Measurements from ENCODE around the gene ARMC12.

Gene ARMC12

GRCh38 chr6:35731736-35732532 lies 4.9 kb upstream of the ARMC12 start:
- in situ Hi-C loops (cut with MboI; ENCODE audit: low sequenced_read_pairs): loop anchor here (25.0 kb wide), 1 partner anchor 445 kb away; the partner anchor contains the start of gene DEF6

GRCh38 chr6:35733633-35734032 lies 3.2 kb upstream of the ARMC12 start:
- in situ Hi-C loops (cut with MboI; ENCODE audit: low sequenced_read_pairs): loop anchor here (25.0 kb wide), 1 partner anchor 446 kb away; the partner anchor contains the start of gene DEF6

DNA sequence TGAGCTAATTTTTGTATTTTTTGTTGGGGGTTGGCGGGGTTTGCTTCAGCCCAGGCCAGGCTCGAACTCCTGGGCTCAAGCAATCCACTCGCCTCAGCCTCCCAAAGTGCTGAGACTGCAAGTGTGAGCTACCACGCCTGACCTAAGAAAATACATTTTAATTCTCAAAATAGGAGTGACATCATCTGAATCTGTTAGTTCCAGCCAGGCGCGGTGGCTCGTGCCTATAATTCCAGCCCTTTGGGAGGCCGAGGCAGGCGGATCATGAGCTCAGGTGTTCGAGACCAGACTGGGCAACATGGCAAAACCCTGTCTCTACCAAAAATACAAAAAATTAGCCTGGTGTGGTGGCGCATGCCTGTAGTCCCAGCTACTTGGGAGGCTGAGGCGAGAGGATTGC lies 2.5 kb upstream of the ARMC12 start:
- in situ Hi-C loops (cut with MboI; ENCODE audit: low sequenced_read_pairs): loop anchor here (25.0 kb wide), 1 partner anchor 447 kb away; the partner anchor contains the start of gene DEF6

- in situ Hi-C loops (cut with MboI; ENCODE audit: low sequenced_read_pairs): loop anchor here (5.0 to 25.0 kb wide), 2 partner anchors 148 to 448 kb away; partner anchors contain the start of gene DEF6
These were observed 1.4 kb upstream of the ARMC12 start for GRCh38 chr6:35735452-35735851.

- in situ Hi-C loops (cut with MboI; ENCODE audit: low sequenced_read_pairs): loop anchor here (5.0 to 25.0 kb wide), 2 partner anchors 149 to 449 kb away; partner anchors contain the start of gene DEF6
These were observed 458 bp upstream of the ARMC12 start for GRCh38 chr6:35736253-35736894.

- in situ Hi-C loops (cut with MboI; ENCODE audit: low sequenced_read_pairs): loop anchor here (5.0 to 25.0 kb wide), 2 partner anchors 150 to 450 kb away; partner anchors contain the start of gene DEF6
These were observed 780 bp downstream of the ARMC12 start for GRCh38 chr6:35737413-35738211.

GRCh38 chr6:35739645-35740524 lies 3.1 kb downstream of the ARMC12 start:
- in situ Hi-C loops (cut with MboI; ENCODE audit: low sequenced_read_pairs): loop anchor here (5.0 to 25.0 kb wide), 2 partner anchors 153 to 453 kb away; partner anchors contain the start of gene DEF6

- in situ Hi-C loops (cut with MboI; ENCODE audit: low sequenced_read_pairs): loop anchor here (25.0 kb wide), 1 partner anchor 456 kb away; the partner anchor contains the start of gene DEF6
These were observed 6.0 kb downstream of the ARMC12 start for GRCh38 chr6:35742842-35743241.

DNA sequence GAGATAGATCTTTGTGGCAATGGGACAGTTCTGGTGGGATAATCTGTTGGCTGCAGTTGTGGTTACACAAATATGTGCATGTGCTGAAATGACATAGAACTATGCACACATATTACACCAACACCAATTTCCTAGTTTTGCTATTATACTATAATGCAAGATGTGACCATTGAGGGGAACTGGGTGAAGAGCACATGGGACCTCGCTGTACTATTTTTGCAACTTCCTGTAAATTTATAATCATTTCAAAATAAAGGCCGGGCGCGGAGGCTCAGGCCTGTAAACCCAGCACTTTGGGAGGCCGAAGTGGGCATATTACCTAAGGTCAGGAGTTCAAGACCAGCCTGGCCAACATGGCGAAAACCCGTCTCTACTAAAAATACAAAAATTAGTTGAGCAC lies 8.7 kb downstream of the ARMC12 start:
- in situ Hi-C loops (cut with MboI; ENCODE audit: low sequenced_read_pairs): loop anchor here (25.0 kb wide), 1 partner anchor 458 kb away; the partner anchor contains the start of gene DEF6

GRCh38 chr6:35746516-35746915 lies 9.7 kb downstream of the ARMC12 start:
- in situ Hi-C loops (cut with MboI; ENCODE audit: low sequenced_read_pairs): loop anchor here (25.0 kb wide), 1 partner anchor 459 kb away; the partner anchor contains the start of gene DEF6

DNA sequence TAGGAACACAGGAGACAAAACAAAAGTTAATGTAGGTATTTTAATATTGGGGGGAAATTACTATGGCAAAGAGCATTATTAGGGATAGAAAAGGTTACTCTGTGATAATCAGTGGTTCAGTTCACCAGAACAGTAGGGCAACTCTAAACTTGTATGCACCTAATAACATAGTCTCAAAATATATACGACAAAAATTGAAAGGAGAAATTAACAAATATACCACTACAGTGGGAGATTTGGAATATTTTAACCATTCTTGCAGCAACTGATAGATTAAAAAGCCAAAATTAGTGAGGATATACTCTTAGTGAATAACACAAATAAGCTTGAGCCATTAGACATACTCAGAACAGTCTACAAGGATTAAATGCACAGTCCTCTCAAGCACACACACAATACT lies 11.0 kb downstream of the ARMC12 start:
- in situ Hi-C loops (cut with MboI; ENCODE audit: low sequenced_read_pairs): loop anchor here (25.0 kb wide), 1 partner anchor 461 kb away; the partner anchor contains the start of gene DEF6

DNA sequence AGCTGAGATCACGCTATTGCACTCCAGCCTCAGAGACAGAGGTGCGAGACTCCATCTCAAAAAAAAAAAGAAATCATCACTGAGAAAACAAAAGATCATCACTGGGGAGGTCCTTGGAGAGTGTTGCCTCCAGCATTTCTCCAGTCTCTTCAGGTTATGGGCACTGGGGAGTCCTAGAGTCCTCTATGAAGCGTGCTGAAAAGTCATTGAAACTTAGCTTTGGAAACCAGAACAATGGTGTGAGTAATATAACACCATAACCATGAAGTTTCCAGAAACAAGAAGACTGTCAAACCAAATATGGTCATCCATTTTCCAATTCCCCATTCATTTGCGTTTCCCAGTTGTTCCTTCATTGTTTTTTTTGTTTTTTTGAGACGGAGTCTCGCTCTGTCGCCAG lies 13.7 kb downstream of the ARMC12 start:
- in situ Hi-C loops (cut with MboI; ENCODE audit: low sequenced_read_pairs): no loop called here

GRCh38 chr6:35751594-35751993 lies 14.8 kb downstream of the ARMC12 start:
- in situ Hi-C loops (cut with MboI; ENCODE audit: low sequenced_read_pairs): no loop called here

- in situ Hi-C loops (cut with MboI; ENCODE audit: low sequenced_read_pairs): no loop called here
These were observed 15.5 kb downstream of the ARMC12 start for GRCh38 chr6:35752330-35752729.

DNA sequence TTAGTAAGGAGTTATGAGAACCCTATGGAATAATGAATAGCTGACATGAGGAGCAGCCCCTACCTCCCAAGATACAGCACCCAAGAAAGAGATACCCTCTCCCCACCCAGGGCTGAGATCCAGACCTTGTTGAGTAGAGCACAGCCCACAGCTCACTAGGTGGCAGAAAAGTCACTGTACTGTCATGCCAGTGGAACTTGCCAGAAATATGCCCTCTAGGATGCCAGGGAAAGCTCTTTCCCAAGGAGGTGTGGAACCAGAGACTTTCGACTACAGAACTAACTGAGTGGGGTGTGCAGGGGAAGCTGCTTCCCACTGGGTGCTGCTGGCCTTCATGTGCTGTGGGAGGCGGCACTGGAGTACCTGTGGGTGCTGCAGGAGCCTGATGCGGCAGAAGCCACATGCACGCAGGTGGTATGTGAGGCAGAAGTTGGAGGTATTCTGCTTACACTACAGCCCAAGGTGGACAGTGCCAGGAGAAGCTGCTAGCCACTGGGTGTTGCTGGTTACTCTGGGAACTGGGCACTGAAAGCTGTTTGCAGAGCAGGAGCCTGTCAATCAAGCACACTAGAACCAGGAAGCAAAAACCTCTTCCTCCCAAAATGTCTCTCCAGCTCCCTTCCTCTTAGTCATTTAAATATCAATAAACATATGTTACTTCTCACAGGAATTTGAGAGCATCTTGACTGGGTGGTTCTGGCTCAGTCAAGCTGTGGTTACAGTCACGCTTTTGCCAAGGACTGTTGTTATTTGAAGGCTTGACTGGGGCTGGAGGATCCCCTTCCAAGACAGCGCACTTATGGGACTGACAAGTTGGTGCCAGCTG lies 17.8 kb downstream of the ARMC12 start:
- in situ Hi-C loops (cut with MboI; ENCODE audit: low sequenced_read_pairs): no loop called here

DNA sequence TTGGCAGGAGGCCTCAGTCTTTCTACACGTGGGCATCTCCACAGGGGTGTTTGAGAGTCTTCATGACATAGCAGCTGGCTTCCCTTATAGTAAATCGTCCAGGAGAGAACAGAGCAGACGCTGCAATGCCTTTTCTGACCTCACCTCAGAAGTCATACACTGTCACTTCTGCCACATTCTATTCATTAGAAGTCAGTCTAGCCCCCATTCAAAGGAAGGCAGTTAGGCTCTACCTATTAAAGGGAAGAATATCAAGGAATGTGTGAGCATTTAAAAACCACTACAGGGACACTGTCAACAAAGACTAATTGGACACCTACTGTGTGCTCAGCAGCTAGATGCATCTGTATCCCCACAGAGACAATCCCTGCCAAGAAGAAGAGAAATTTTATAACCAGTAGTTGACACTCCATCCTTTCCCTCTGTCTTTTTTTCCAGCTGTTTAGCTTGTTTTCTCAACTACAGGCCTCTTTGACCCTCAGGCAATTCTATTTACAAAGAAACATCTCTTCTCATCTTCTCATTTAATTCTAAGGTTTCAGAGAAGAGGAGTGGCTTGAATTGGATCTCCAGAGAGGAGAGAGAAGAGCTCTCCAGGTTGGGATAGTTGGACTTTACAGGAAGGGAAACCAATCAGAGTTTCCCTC lies 18.6 kb downstream of the ARMC12 start:
- in situ Hi-C loops (cut with MboI; ENCODE audit: low sequenced_read_pairs): no loop called here

DNA sequence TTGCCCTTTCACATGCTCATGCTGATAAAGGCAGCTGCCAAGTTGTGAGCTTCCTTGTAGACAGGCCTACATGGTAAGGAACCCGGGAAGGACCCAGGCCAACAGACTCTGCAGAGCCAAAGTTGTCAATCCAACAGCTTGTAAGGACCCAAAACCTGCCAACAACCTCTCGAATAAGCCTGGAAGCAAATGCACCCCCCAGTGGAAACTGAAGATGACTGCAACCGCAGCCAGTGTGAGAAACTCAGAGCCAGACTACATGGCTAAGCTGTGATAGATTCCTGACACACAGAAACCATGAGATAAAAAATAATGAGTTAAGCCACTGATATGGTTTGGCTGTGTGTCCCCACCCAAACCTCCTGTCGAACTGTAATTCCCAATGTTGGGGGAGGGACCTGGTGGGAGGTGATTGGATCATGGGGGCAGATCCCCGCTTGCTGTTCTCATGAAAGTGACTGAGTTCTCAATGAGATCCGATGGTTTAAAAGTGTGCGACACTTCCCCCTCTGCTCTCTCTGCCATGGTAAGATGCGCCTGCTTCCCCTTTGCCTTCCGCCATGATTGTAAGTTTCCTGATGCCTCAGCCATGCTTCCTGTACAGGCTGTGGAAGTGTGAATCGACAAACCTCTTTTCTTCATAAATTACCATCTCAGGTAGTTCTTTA lies 20.8 kb downstream of the ARMC12 start:
- in situ Hi-C loops (cut with MboI; ENCODE audit: low sequenced_read_pairs): no loop called here

DNA sequence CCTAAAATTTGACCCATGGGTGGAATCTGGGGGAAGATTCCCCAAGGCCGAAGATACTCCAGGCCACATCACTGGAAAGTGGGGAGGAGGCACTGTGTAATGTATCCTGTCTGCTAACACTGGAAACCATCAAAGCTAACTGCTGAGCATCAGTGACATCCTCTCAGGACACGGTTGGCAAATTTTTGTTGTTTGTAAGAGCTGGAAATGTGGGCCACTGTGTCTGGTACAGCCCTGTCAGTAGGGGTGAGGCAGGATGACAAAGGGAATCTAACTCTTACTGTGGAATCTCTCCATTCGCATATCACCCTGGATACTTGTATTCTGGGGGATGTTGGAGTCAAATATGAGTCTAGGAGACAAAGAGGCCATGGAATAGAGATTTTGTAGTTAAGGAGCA lies 22.6 kb downstream of the ARMC12 start:
- in situ Hi-C loops (cut with MboI; ENCODE audit: low sequenced_read_pairs): no loop called here
